Measurements from ENCODE around the gene PHF13. TPM values are rescaled to one million over a fixed set of nuclear protein-coding genes. Genes with fewer than 3 reads are reported as not detected.

PHF13 gene
- 11.0 and 12.9 TPM in 2 replicates for polyA plus RNA-seq
- polyA minus RNA-seq = 18.5 and 20.5 TPM in 2 replicates

DNA sequence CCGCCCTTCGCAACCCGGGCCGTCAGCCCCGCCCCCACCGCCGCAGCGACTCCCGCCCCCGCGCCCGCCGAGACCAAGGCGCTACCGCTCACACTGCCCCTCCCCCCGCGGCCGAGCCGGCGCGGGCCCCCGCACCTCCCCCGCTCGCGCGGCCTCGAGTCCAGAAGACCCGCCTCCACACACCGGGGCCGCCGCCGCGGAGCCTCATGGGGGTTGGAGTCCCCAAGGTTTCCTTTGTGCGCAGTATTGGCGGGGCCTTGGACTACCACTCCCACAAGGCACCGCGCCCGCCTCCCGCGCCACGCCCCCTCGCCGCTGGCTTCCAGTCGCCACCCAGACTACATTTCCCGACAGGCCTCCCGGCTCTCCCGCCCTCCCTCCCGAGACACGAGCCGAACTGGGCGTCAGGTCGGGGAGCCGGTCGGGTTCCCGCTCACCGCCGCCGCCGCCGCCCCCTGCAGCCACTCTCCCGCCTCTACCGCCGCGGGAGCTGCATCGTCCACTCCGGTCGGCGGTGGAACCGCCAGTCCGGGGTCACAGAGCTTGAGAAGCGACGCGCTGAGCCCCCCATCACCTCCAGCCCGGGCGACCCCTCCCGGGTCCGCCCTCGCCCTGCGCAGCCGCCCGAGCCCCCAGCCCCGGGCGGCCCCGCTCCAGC, at the start of gene PHF13:
TSS of gene PHF13 (plus strand) at position 371 of the 658 bp plus-strand sequence. CDS start 336 bp downstream, outside the sequence.
- Histone ChIP-seq H3F3A (ENCODE audit: insufficient read depth, low read length, poor library complexity, severe bottlenecking) (no peaks in the 10 kb centered on the region), H2AFZ (ENCODE audit: low read depth, low read length) (peak within 1 kb of the TSS; percentile 41), H3K9me2 (ENCODE audit: insufficient read depth, low read length) (no peaks in the 10 kb centered on the region), H3K9ac (ENCODE audit: low read length) (peak within 1 kb of the TSS; percentile 84), H3K27ac (ENCODE audit: low read length) (peak within 1 kb of the TSS; percentile 58), H3K9me3 (ENCODE audit: low read length) (no peaks in the 10 kb centered on the region), H3K4me2 (ENCODE audit: low read length) (peak within 1 kb of the TSS; percentile 83), H3K4me3 (ENCODE audit: low read length) (peak within 1 kb of the TSS; percentile 75), H4K20me1 (ENCODE audit: insufficient read depth) (peaks cover 8% of the 10 kb centered on the region), H3K79me2 (replicated peaks; ENCODE audit: insufficient read depth, low read length) (peaks cover 19% of the 10 kb centered on the region), H3K27me3 (ENCODE audit: insufficient read depth, low read depth, low read length) (no peaks in the 10 kb centered on the region), H3K36me3 (ENCODE audit: insufficient read depth, low read length) (no peaks in the 10 kb centered on the region)
- TF ChIP-seq RAD21 (conservative IDR thresholded peaks at IDR 0.05) (no peak), TAF1 (IDR thresholded peaks at IDR 0.05; ENCODE audit: low read depth) (peak; percentile 33), EP300 (conservative IDR thresholded peaks at IDR 0.05; ENCODE audit: poor library complexity, severe bottlenecking) (no peak), SMC3 (conservative IDR thresholded peaks at IDR 0.05; ENCODE audit: poor library complexity) (no peak), POLR2AphosphoS5 (IDR thresholded peaks at IDR 0.05) (peak; percentile 63), MXI1 (conservative IDR thresholded peaks at IDR 0.05; ENCODE audit: poor library complexity, severe bottlenecking) (peak; percentile 72), REST (IDR thresholded peaks at IDR 0.05; ENCODE audit: borderline replicate concordance) (peak; percentile 39)

GRCh38 chr1:6569033-6569432, 44.5 kb upstream of the PHF13 start:
- H3K79me2 ChIP-seq (replicated peaks; ENCODE audit: insufficient read depth, low read length) = no peaks in the 10 kb centered on the region
- TF ChIP-seq EP300 (conservative IDR thresholded peaks at IDR 0.05; ENCODE audit: poor library complexity, severe bottlenecking) = no peak
- no peak for TF ChIP-seq RAD21 (conservative IDR thresholded peaks at IDR 0.05)
- TF ChIP-seq, protein P1, sequence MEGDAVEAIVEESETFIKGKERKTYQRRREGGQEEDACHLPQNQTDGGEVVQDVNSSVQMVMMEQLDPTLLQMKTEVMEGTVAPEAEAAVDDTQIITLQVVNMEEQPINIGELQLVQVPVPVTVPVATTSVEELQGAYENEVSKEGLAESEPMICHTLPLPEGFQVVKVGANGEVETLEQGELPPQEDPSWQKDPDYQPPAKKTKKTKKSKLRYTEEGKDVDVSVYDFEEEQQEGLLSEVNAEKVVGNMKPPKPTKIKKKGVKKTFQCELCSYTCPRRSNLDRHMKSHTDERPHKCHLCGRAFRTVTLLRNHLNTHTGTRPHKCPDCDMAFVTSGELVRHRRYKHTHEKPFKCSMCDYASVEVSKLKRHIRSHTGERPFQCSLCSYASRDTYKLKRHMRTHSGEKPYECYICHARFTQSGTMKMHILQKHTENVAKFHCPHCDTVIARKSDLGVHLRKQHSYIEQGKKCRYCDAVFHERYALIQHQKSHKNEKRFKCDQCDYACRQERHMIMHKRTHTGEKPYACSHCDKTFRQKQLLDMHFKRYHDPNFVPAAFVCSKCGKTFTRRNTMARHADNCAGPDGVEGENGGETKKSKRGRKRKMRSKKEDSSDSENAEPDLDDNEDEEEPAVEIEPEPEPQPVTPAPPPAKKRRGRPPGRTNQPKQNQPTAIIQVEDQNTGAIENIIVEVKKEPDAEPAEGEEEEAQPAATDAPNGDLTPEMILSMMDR (IDR thresholded peaks at IDR 0.05; ENCODE audit: poor library complexity, severe bottlenecking) = no peak
- no peak for TF ChIP-seq REST (IDR thresholded peaks at IDR 0.05; ENCODE audit: borderline replicate concordance)
- no peak for TF ChIP-seq POLR2AphosphoS5 (IDR thresholded peaks at IDR 0.05)
- TF ChIP-seq TAF1 (IDR thresholded peaks at IDR 0.05; ENCODE audit: low read depth) = no peak
- TF ChIP-seq EZH2 (IDR thresholded peaks at IDR 0.05; ENCODE audit: borderline replicate concordance, insufficient read depth, low read length, poor library complexity, severe bottlenecking) = no peak
- no peak for TF ChIP-seq MXI1 (conservative IDR thresholded peaks at IDR 0.05; ENCODE audit: poor library complexity, severe bottlenecking)
- no peak for TF ChIP-seq SMC3 (conservative IDR thresholded peaks at IDR 0.05; ENCODE audit: poor library complexity)
- no peaks in the 10 kb centered on the region for H3K9me2 ChIP-seq (ENCODE audit: insufficient read depth, low read length)
- H3K9ac ChIP-seq (ENCODE audit: low read length) = no peak overlapping the region
- H2AFZ ChIP-seq (ENCODE audit: low read depth, low read length) = no peak overlapping the region
- H3K4me2 ChIP-seq (ENCODE audit: low read length) = no peak overlapping the region
- no peaks in the 10 kb centered on the region for H3K27me3 ChIP-seq (ENCODE audit: insufficient read depth, low read depth, low read length)
- no peaks in the 10 kb centered on the region for H3F3A ChIP-seq (ENCODE audit: insufficient read depth, low read length, poor library complexity, severe bottlenecking)
- H3K27ac ChIP-seq (ENCODE audit: low read length) = no peak overlapping the region
- no peaks in the 10 kb centered on the region for H3K9me3 ChIP-seq (ENCODE audit: low read length)
- H3K36me3 ChIP-seq (ENCODE audit: insufficient read depth, low read length) = no peaks in the 10 kb centered on the region
- no peaks in the 10 kb centered on the region for H4K20me1 ChIP-seq (ENCODE audit: insufficient read depth)
- no peak overlapping the region for H3K4me3 ChIP-seq (ENCODE audit: low read length)
